Epidermal melanocyte (primary cell): ENCODE results near the gene MRPL58.

Source experiments
- DNase-seq: peaks from one replicate; pipeline ENCODE4 v3.0.0; 2011; ENCODE audit warnings: low spot score; ENCODE audit not compliant: insufficient read length

MRPL58 gene

DNA sequence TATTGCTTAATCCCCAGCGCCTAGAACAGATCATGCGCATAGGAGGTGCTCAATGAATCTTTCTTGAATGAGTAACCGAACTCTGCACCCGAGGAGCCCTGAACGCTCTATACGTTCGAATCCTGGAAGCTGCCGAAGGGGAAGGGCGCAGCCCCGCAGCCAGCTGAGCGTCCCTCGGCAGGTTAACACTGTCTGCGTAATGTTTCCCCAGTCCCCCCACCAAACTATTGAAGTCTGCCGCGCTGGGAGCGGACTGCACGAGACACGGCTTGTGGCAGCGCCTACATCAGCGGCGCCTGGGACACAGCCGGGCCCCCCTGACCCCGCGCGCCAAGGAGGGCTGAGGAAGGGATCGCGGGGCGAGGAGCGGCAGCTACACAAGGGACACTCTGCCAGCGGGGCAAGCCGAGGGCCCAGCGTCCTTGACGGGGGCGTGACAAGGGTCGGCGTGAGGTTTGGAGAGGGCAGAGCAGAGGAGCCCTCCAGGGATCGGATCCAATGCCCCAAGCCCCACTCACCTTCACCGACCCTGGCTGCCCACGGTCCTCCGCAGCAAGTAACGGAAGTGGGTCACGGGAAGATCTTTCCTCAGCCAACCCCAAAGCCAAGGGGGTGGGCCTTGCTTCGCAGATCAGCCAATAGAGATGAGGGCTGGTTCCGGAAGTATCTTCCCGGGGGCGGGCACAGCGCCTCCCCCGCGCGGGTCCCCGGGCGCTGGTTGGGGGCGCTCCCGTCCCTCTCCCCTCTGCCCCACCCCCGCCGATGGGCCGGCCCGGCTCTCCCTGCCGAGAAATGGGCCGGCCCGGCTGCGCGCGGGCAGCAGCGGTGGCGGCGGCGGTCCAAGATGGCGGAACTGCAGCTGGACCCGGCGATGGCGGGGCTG, 34.2 kb downstream of the MRPL58 start, which contains the start of the genes ATP5PD and KCTD2:
Gene ATP5PD, minus strand, starts transcription at position 563 of the 883 bp plus-strand sequence. CDS start 4,319 bp downstream, outside the sequence.
Gene KCTD2, plus strand, starts transcription at position 819 of the 883 bp plus-strand sequence. Its CDS starts 26 bp downstream, at position 845.
- peak; percentile 84 for DNase-seq

DNA sequence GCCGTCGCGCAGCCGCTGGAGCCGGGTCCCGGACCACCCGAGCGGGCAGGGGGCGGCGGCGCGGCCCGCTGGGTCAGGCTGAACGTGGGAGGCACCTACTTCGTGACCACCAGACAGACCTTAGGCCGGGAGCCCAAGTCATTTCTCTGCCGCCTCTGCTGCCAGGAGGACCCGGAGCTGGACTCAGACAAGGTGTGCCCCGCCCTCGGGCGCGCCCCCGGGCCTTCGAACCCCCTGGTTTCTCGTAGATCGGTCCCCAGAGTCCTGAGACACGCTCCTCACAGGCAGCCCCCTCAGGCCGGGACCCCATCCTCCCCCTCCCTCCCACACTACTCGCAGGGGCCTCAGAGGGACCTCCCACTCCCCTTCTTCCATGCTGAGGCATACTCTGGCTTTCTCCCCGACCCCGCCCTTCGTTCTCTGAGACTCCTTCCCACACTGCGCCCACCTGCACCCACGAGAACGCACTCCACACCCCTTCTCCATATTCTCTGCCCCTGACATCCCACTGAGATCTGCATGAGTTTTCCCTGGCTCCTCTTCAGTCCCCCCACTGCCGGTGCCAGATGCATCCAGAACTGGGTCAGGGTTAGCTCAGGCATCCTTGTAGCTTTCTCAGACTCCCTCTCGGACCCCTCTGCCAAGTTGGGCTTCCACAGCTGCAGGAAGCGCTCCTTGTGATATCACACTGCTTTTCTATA, 35.1 kb downstream of the MRPL58 start:
- DNase-seq: no peak

- DNase-seq: no peak
Measured at GRCh38 chr17:75048249-75048878, 35.9 kb downstream of the MRPL58 start.

GRCh38 chr17:75049057-75049456, 36.6 kb downstream of the MRPL58 start:
- DNase-seq: no peak

DNA sequence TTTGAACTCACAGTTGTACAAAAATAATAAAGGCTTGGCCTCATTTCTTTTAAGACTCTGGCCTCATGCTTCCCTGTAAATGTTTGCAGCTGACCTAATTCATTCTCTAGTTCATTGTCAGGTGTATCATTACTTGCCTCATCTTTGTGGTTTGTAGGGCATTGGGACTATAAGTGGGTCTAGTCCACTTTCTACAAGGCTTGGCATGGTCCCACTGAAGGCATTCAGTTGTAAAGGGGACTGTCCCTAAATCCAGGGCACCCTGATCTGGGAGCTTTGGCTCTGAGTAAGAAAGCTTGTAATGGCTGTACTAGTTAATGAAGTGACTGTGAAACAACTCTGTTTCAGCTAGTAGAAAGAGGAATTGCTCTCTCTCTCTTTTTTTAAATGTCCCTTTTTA, 37.2 kb downstream of the MRPL58 start:
- no peak for DNase-seq

DNA sequence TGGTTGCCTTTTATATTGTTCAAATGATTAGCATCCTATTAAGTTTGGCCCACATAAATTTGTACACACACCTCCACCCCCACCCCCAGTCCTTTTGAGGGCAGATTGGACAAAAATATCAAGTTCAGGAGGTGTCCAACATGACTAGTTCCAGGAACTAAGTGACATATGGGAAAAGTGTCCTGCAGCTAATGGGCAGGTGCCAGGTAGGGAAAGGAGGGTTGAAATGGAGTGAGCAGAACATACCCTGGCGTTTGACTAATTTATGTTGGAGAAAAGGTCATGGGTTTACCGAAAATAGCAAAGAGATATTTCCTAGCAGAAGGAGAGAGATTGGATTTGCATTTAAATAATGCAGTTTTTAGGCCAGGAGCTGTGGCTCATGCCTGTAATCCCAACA, 39.5 kb downstream of the MRPL58 start:
- DNase-seq: no peak

- DNase-seq: peak; percentile 89
Measured at GRCh38 chr17:75059369-75060345, 47.2 kb downstream of the MRPL58 start.

DNA sequence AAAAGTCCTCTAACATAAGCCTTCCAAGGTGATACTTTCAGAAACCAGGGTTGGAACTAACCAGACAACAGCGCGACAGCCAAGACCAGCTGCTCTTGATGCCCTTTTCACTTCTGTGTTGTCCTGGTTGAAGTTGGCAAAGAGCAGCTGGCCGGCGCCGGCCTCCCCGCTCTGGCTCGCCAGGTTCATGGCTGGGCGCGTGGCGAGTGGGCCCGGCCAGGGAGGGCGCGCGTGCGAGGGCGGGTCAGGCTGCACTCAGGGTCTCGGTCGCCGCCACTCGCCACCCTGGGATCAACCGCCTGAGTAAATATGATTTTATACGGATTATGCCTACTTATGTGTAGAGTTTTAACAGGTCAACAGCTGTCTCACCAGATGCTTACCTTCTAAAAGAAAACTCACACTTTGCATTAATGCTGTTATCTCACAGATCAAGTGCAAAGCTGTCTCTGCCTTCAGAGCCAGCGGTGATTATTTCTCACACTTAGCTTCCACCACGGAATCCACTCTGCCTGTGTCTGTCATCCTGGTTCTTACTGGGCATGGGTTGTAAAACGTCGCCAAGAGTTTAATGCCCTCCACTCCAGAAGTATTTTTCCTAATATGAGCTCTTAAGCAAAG, 48.1 kb downstream of the MRPL58 start:
- no peak for DNase-seq

DNA sequence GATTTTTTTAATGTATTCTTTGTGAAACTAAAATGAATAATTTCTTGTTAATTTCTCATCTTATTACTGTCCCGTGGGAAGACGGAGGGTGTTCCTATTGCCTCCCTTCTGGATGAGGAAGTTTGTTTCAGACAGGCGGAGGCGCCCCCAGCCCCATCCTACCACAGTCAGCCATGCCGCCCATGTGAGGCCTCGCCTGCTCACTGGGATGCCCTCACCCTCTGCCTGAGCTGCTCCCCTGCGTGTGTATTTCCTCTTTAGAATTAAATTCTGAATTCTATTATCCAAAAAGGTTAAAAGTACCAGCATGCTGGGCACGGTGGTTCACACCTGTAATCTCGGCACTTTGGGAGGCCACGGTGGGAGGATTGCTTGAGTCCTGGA, 48.6 kb downstream of the MRPL58 start:
- no peak for DNase-seq

GRCh38 chr17:75061618-75062017, 49.1 kb downstream of the MRPL58 start:
- DNase-seq: no peak

- no peak for DNase-seq
Measured at GRCh38 chr17:75063201-75063600, 50.7 kb downstream of the MRPL58 start.

DNA sequence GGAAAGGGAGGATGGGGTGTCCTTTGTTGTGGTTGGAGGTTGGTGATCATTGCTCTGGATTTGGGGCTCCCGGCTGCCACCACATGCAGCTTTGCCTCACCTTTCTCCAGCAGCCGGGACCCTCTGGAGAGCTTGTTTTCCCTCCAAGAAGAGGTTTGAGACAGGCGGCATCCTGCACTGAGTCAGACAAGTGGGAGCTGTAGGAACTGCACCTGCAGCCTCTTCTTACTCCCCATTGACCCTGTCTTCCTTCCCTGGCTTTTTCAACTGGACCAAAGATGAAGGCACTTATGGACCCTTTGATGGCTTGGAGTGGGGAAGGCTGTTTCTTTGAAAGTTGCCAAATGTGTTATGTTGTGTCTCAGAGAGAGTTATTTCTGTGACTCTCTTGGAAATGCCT, 51.2 kb downstream of the MRPL58 start:
- DNase-seq: no peak

- DNase-seq: peak; percentile 16
Measured at GRCh38 chr17:75064040-75064439, 51.6 kb downstream of the MRPL58 start.

DNA sequence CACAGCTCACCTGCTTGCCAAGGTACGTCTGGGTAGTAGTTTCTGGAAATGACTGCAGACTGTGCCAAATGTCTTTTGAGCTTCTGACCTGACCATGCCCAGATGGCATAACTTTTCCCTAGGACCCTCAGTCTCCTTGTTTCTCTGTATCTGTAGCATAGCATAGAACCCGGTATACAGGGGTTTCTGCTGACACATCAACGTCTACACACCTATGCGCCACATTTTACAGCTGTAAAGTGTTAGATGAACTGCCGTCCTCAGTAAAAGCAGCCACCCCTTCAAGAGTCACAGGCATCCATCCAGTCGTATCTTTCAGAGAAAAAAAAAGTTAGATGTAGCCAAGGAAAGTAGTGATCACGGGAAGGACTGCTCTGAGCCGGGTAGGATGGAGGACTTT, 52.0 kb downstream of the MRPL58 start:
- DNase-seq: no peak

GRCh38 chr17:75064867-75065561, 52.5 kb downstream of the MRPL58 start:
- DNase-seq: peak; percentile 5

- DNase-seq: peak; percentile 17
Measured at GRCh38 chr17:75065562-75066151, 53.2 kb downstream of the MRPL58 start.

- peak; percentile 14 for DNase-seq
Measured at GRCh38 chr17:75067856-75068255, 55.4 kb downstream of the MRPL58 start.

- DNase-seq: no peak
Measured at GRCh38 chr17:75068750-75069149, 56.3 kb downstream of the MRPL58 start.

- peak; percentile 11 for DNase-seq
Measured at GRCh38 chr17:75069783-75070182, 57.3 kb downstream of the MRPL58 start.
